ENCODE data around the gene WDR37. TPM values are rescaled to one million over a fixed set of nuclear protein-coding genes. Genes with fewer than 3 reads are reported as not detected.

The WDR37 gene
- total and polyA plus RNA-seq, 2 experiments from 2014 or later: 13.7 to 16.5 TPM

DNA sequence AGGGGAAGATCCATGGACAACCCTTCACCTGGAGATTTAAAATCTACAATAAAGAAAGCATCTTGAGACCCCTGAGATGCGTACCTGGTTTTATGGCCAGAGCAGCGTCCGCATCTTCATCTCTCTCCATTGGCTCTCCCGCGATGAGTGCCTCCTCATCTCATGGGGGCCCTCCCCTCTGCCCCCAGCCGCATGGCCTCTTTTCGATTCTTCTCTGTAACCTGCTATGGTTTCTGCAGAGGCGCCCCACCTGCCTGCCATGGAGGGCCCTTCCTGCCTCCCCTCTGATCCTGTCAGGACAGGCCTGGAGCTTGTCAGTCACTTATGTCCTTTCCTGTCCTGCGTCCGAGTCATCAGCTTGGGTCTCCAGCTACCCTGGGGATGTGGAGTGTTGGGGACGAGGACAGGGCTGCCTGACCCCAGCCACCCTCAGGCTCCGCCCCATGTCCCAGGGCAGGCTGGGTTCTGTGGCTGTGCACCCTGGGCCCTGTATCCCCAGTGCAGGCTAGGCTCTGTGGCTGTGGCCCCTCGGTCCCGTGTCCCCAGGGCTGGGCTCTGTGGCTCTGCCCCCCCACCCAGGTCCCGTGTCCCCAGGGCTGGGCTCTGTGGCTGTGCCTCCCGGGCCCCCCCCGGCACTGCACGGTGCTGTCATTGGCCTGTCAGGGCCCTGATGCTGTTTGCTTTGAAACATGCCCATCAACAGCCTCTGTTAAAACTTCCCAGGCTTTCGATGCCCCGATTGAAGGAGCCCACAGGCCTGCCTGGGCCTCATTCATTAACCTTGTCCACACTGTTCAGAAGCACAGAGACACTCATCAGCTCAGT, 99.8 kb downstream of the WDR37 start:
- no peaks in the 10 kb centered on the region for H3K36me3 ChIP-seq (ENCODE audit: low read depth)
- 56 to 57% methylated on average over 19 to 20 of the region's 20 CpGs for WGBS, 2 experiments (ENCODE audit: low coverage in 1 of 2, low lambda C conversion rate in 2 of 2, missing lambda C conversion rate in 2 of 2)
- H3K9ac ChIP-seq: no peak overlapping the region
- H3K27ac ChIP-seq: no peak overlapping the region
- no peaks in the 10 kb centered on the region for H3K79me2 ChIP-seq (ENCODE audit: insufficient read depth)
- H3K4me1 ChIP-seq (ENCODE audit: insufficient read depth): no peaks in the 10 kb centered on the region
- H3K4me2 ChIP-seq (ENCODE audit: unreplicated experiment): no peak overlapping the region
- no peak overlapping the region for H3K4me3 ChIP-seq
- H3F3A ChIP-seq (ENCODE audit: insufficient read depth): no peaks in the 10 kb centered on the region
- H3K27me3 ChIP-seq (replicated peaks; ENCODE audit: insufficient read depth): peaks cover 9% of the 10 kb centered on the region
- H3K9me2 ChIP-seq (ENCODE audit: insufficient read depth): no peaks in the 10 kb centered on the region
- TF ChIP-seq EZH2 (IDR thresholded peaks at IDR 0.05; ENCODE audit: insufficient read depth, poor library complexity, severe bottlenecking) (no peak), EZH2phosphoT487 (IDR thresholded peaks at IDR 0.05; ENCODE audit: insufficient read depth, low read depth) (no peak)
- H3K9me3 ChIP-seq (ENCODE audit: low read depth): no peaks in the 10 kb centered on the region
- DNase-seq: no peak
- no peaks in the 10 kb centered on the region for H4K20me1 ChIP-seq (ENCODE audit: insufficient read depth)
- in situ Hi-C loops (cut with MboI): no loop called here
- H2AFZ ChIP-seq: no peak overlapping the region

DNA sequence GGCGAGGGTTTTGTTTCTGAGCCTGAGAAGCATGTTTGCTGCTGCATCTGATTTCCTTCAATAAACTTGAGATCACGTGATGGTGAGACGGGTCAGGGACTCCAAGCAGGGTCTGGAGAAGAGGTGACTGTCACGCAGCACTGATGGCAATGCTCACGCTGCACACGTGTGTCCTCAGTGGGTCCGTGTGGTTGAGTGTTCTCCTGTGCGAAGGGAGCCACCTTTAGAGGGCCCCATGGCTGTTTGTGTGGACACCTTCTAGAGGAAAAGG, 100.4 kb downstream of the WDR37 start:
- no peak for DNase-seq
- Histone ChIP-seq H4K20me1 (ENCODE audit: insufficient read depth) (no peaks in the 10 kb centered on the region), H3K27me3 (replicated peaks; ENCODE audit: insufficient read depth) (peaks cover 9% of the 10 kb centered on the region), H3K36me3 (ENCODE audit: low read depth) (no peaks in the 10 kb centered on the region), H3K27ac (no peak overlapping the region), H3K4me2 (ENCODE audit: unreplicated experiment) (no peak overlapping the region), H3F3A (ENCODE audit: insufficient read depth) (no peaks in the 10 kb centered on the region), H3K79me2 (ENCODE audit: insufficient read depth) (no peaks in the 10 kb centered on the region), H3K9ac (no peak overlapping the region), H3K4me1 (ENCODE audit: insufficient read depth) (no peaks in the 10 kb centered on the region), H3K9me3 (ENCODE audit: low read depth) (no peaks in the 10 kb centered on the region), H3K9me2 (ENCODE audit: insufficient read depth) (no peaks in the 10 kb centered on the region), H2AFZ (no peak overlapping the region), H3K4me3 (no peak overlapping the region)
- WGBS, 2 experiments (ENCODE audit: low coverage in 1 of 2, low lambda C conversion rate in 2 of 2, missing lambda C conversion rate in 2 of 2): 50 to 53% methylated on average over 8 of the region's 8 CpGs
- TF ChIP-seq EZH2phosphoT487 (IDR thresholded peaks at IDR 0.05; ENCODE audit: insufficient read depth, low read depth) (no peak), EZH2 (IDR thresholded peaks at IDR 0.05; ENCODE audit: insufficient read depth, poor library complexity, severe bottlenecking) (no peak)
- in situ Hi-C loops (cut with MboI): no loop called here

DNA sequence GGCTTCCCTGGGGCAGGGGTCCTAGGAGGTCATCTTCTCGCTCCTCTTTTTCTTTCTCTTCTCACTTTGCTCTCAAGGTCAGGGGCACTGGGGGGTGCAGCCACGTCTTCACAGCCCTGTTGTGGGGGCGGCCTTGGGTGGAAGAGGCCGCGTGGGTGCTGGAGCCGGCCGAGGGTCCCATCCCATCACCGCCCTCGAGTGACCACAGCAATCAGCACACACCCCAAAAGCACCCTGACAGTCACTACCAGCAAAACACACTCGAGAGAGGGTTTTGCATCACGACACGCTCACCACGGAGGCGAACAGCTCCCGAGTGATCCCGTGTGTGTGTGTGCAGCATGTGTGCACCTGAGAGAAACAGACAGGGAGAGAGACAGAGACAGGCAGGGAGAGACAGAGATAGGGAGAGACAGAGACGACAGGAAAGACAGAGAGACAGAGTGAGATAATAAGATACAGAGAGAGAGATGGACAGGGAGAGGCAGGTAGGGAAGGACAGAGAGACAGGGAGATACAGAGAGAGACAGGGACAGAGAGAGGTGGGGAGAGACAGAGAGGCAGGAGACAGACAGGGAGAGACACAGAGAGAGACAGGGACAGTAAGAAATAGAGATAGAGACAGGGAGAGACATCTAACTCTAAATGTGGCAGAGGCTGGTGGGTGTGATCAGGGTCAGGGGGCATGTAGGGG, 100.9 kb downstream of the WDR37 start:
- Histone ChIP-seq H3K9me2 (ENCODE audit: insufficient read depth) (no peaks in the 10 kb centered on the region), H3K36me3 (ENCODE audit: low read depth) (no peaks in the 10 kb centered on the region), H3K9me3 (ENCODE audit: low read depth) (no peaks in the 10 kb centered on the region), H4K20me1 (ENCODE audit: insufficient read depth) (no peaks in the 10 kb centered on the region), H3K4me3 (no peak overlapping the region), H3K27me3 (replicated peaks; ENCODE audit: insufficient read depth) (peaks cover 9% of the 10 kb centered on the region), H2AFZ (no peak overlapping the region), H3K4me1 (ENCODE audit: insufficient read depth) (no peaks in the 10 kb centered on the region), H3K79me2 (ENCODE audit: insufficient read depth) (no peaks in the 10 kb centered on the region), H3K27ac (no peak overlapping the region), H3F3A (ENCODE audit: insufficient read depth) (no peaks in the 10 kb centered on the region), H3K9ac (no peak overlapping the region), H3K4me2 (ENCODE audit: unreplicated experiment) (no peak overlapping the region)
- no peak for DNase-seq
- WGBS, 2 experiments (ENCODE audit: low coverage in 1 of 2, low lambda C conversion rate in 2 of 2, missing lambda C conversion rate in 2 of 2): 46 to 60% methylated on average over 16 to 17 of the region's 17 CpGs
- in situ Hi-C loops (cut with MboI): no loop called here
- TF ChIP-seq EZH2phosphoT487 (IDR thresholded peaks at IDR 0.05; ENCODE audit: insufficient read depth, low read depth): no peak
- TF ChIP-seq EZH2 (IDR thresholded peaks at IDR 0.05; ENCODE audit: insufficient read depth, poor library complexity, severe bottlenecking): no peak

DNA sequence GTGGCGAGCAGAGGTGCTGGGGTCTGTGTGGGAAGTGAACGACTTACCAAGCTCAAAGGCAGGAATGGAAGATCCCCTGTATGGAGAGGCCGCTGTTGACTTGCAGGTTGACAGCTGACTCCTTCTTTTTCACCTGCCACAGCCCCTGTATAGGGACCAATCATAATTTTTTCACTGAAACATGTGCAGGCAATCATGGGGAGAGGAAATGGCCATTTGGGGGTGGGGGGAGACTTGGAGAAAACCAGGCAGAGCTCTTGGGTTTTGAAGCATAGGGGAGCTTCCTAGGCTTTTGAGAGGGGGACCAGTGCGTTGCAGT, 101.4 kb downstream of the WDR37 start:
- no peak overlapping the region for H2AFZ ChIP-seq
- H3K27ac ChIP-seq: no peak overlapping the region
- no peaks in the 10 kb centered on the region for H3K79me2 ChIP-seq (ENCODE audit: insufficient read depth)
- in situ Hi-C loops (cut with MboI): no loop called here
- H3K4me3 ChIP-seq: no peak overlapping the region
- no peak for TF ChIP-seq EZH2phosphoT487 (IDR thresholded peaks at IDR 0.05; ENCODE audit: insufficient read depth, low read depth)
- no peak for TF ChIP-seq EZH2 (IDR thresholded peaks at IDR 0.05; ENCODE audit: insufficient read depth, poor library complexity, severe bottlenecking)
- no peak overlapping the region for H3K9ac ChIP-seq
- H3K4me1 ChIP-seq (ENCODE audit: insufficient read depth): no peaks in the 10 kb centered on the region
- H4K20me1 ChIP-seq (ENCODE audit: insufficient read depth): no peaks in the 10 kb centered on the region
- WGBS, 2 experiments (ENCODE audit: low coverage in 1 of 2, low lambda C conversion rate in 2 of 2, missing lambda C conversion rate in 2 of 2): 18 to 23% methylated on average over 4 of the region's 4 CpGs
- peaks cover 9% of the 10 kb centered on the region for H3K27me3 ChIP-seq (replicated peaks; ENCODE audit: insufficient read depth)
- no peaks in the 10 kb centered on the region for H3K9me2 ChIP-seq (ENCODE audit: insufficient read depth)
- H3K36me3 ChIP-seq (ENCODE audit: low read depth): no peaks in the 10 kb centered on the region
- DNase-seq: no peak
- no peak overlapping the region for H3K4me2 ChIP-seq (ENCODE audit: unreplicated experiment)
- no peaks in the 10 kb centered on the region for H3F3A ChIP-seq (ENCODE audit: insufficient read depth)
- H3K9me3 ChIP-seq (ENCODE audit: low read depth): no peaks in the 10 kb centered on the region

Measured in GM23248 (cell line).